ENCODE results near the gene PBX2. TPM values are rescaled to one million over a fixed set of nuclear protein-coding genes. Genes with fewer than 3 reads are reported as not detected.
"Not testable (repeated sequence)": the region's sequence is repeated elsewhere in the genome, so short reads cannot be mapped to it uniquely, and the experiment has no call there.

The PBX2 gene
- total RNA-seq, 1 donor from 2014 or later, result 103 TPM

GRCh38 chr6:32151181-32151862 lies 38.7 kb downstream of the PBX2 start:
- DNase-seq (ENCODE audit: low spot score), result no peak

DNA sequence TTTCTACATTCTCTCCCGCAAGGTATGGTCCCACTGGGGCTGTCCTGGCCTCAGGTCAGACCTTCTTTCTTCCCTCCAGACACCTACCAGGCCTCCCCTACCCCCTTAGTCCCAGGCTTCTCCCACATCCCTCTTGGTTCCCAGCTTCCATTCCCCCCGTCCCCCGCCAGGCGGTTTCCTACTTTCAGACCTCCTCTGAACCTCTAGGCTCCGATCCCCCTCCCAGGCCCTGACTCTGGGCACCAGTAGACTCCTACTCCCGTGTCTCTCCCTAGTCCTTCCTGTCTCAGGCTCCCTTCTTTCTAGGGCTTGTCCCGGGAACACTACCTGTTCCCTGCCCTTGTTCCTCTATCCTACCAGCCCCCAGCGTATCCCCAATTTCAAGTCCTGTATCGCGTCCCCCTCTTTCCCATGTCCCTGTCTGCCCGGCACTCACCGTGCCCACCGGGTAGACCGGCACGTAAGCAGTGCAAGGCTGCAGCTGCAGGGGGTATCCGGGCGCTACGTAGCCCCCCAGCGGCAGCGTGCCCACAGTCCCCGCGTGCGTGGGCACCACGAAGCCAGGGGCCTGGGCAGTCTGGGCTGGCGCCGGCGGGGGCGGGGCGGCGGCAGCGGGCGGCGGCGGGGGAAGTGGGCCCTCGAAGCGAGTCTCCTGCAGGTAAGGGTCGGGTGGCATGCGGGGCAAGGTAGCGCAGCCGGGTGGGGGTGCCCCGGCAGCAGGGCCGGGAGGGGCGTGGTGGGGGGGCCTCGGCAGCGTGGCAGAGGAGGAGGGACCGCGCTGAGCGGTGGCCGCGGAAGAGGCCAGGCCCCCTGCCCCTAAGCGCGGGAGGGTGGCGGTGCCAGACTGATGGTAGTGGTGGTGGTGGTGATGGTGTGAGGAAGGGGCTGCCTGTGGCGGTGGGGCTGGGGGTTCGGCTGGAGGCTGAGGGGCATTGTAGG lies 39.8 kb downstream of the PBX2 start:
- no peak for DNase-seq (ENCODE audit: low spot score)

- DNase-seq (ENCODE audit: low spot score), result no peak
These were observed 40.8 kb downstream of the PBX2 start for GRCh38 chr6:32149092-32149755.

- no peak for DNase-seq (ENCODE audit: low spot score)
These were observed 41.5 kb downstream of the PBX2 start for GRCh38 chr6:32148289-32149091.

- no peak for DNase-seq (ENCODE audit: low spot score)
These were observed 42.4 kb downstream of the PBX2 start for GRCh38 chr6:32147401-32148132.

- DNase-seq (ENCODE audit: low spot score), result no peak
These were observed 43.3 kb downstream of the PBX2 start for GRCh38 chr6:32146687-32147086.

GRCh38 chr6:32146287-32146686 lies 43.7 kb downstream of the PBX2 start:
- no peak for DNase-seq (ENCODE audit: low spot score)

- not testable (repeated sequence) for DNase-seq (ENCODE audit: low spot score)
These were observed 45.8 kb downstream of the PBX2 start for GRCh38 chr6:32144238-32144637.

DNA sequence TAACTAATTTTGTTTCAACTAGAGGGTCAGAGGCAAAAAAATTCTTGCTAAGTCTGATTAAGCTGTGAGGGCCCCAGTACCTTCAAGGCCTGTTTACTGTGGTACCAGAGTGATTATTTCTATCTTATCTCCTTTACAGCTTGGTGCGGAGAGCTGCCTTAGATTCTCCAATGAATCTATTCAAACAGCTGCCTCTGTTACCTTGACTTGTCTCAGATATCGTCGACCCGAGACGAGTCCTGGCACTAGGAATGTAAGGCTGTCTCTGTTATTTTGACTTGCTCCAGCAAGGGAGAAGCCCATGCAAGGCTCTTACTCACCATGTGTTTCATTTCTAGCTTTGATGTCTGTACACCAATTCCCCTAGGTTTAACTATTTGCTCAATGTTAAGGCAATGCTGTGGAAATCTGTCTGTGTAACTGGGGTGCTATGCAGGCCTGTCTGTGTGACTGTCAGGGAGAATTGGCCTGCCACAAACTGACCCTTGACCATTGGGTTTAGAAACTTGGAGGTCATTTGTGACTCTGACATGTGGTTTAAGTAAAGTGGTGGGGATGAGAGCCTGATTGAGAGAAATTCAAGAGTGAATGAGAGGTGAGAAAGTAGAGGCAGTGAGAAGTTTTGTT lies 49.5 kb downstream of the PBX2 start:
- no peak for DNase-seq (ENCODE audit: low spot score)

DNA sequence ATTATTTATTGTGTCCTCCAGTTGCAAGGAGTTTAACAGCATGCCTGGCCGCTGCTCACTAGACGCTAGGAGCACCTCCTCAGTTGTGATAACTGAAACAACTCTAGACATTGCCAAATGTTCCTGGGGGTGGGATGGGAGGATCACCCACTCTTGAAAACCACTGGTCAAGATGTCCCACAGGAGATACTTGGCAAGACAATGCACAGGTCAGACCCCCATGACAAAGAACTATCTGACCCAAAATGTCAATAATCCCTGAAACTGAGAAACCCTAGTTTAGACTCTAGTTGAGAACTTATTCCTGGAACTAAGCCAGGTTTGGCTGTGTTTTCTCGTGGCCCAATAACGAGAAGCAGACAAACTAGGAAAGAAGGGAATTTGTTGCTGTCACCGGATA lies 50.4 kb downstream of the PBX2 start:
- DNase-seq (ENCODE audit: low spot score), result no peak

GRCh38 chr6:32137454-32137853 lies 52.5 kb downstream of the PBX2 start:
- DNase-seq (ENCODE audit: low spot score), result no peak

Other genes with a start within 250 kb of the PBX2 start
- 41.4 TPM for gene CFB, start 244.1 kb downstream of the PBX2 start, total RNA-seq
- 59.6 TPM for gene NELFE, start 231.2 kb downstream of the PBX2 start, total RNA-seq
- gene SKIC2, start 231.0 kb downstream of the PBX2 start, total RNA-seq, result 73.7 TPM
- gene DXO, start 218.1 kb downstream of the PBX2 start, total RNA-seq, result 29.3 TPM
- 71.1 TPM for gene C4A, start 208.1 kb downstream of the PBX2 start, total RNA-seq
- 152 TPM for gene C4B, start 175.4 kb downstream of the PBX2 start, total RNA-seq
- gene CYP21A2, start 151.8 kb downstream of the PBX2 start, total RNA-seq, result 3.8 TPM
- 121 TPM for gene TNXB, start 80.9 kb downstream of the PBX2 start, total RNA-seq
- 121 TPM for gene ATF6B, start 62.0 kb downstream of the PBX2 start, total RNA-seq
- gene FKBPL, start 59.9 kb downstream of the PBX2 start, total RNA-seq, result 2.9 TPM
- gene PRRT1, start 38.3 kb downstream of the PBX2 start, total RNA-seq, result 2.8 TPM
- 19.0 TPM for gene PPT2, start 36.1 kb downstream of the PBX2 start, total RNA-seq
- 26.3 TPM for gene EGFL8, start 25.6 kb downstream of the PBX2 start, total RNA-seq
- gene AGPAT1, start 14.1 kb downstream of the PBX2 start, total RNA-seq, result 65.0 TPM
- gene RNF5, start 11.8 kb downstream of the PBX2 start, total RNA-seq, result 44.4 TPM
- 16.9 TPM for gene AGER, start 5.9 kb downstream of the PBX2 start, total RNA-seq
- gene GPSM3, start 2.4 kb upstream of the PBX2 start, total RNA-seq, result 33.9 TPM
- 19.4 TPM for gene NOTCH4, start 33.9 kb upstream of the PBX2 start, total RNA-seq
- gene TSBP1, start 181.7 kb upstream of the PBX2 start, total RNA-seq, result not detected
- not detected for gene BTNL2, start 217.0 kb upstream of the PBX2 start, total RNA-seq
- gene HLA-DRA, start 249.7 kb upstream of the PBX2 start, total RNA-seq, result 297 TPM